Ovary (tissue), 9 donors: Measurements from ENCODE around the gene OR4S2. TPM values are rescaled to one million over a fixed set of nuclear protein-coding genes. Genes with fewer than 3 reads are reported as not detected.

ENCODE experiments used
- DNase-seq, 5 donors: peaks; one replicate each; pipeline ENCODE4 v3.0.0-alpha.2; 2019 to 2020
- H3K27ac ChIP-seq, 2 donors: fragments of 200-600 bp; one replicate each; pipeline versions ENCODE4 v1.5.1 to v1.8.0; 2019 to 2022
- H3K27me3 ChIP-seq: fragments of 200-600 bp; one replicate; pipeline ENCODE4 v1.8.0; 2022
- H3K36me3 ChIP-seq: fragments of 200-600 bp; sonication (generic); one replicate; pipeline ENCODE4 v1.5.1; 2019
- H3K4me1 ChIP-seq: one replicate; pipeline ENCODE4 v1.8.1; 2013; ENCODE audit warnings: mild to moderate bottlenecking, moderate library complexity; ENCODE audit not compliant: insufficient read depth
- H3K4me3 ChIP-seq: fragments of 200-600 bp; sonication (generic); one replicate; pipeline ENCODE4 v1.5.1; 2017
- H3K9me3 ChIP-seq, 2 donors: fragments of 200-600 bp in 1 of 2; sonication (generic) in 1 of 2; one replicate each; pipeline versions ENCODE4 v1.5.1 to v1.8.1; 2013 to 2019; ENCODE audit warnings: mild to moderate bottlenecking in 1 of 2, moderate library complexity in 1 of 2
- CTCF ChIP-seq, 3 donors: fragments of 450-650 bp in 2 of 3; fragments of 200-600 bp in 1 of 3; IDR thresholded peaks; one replicate each; pipeline versions ENCODE4 v1.5.1 to v1.8.0; 2016 to 2022; ENCODE audit warnings: antibody characterized with exemption in 3 of 3, mild to moderate bottlenecking in 1 of 3
- EP300 ChIP-seq: sonication (generic); formaldehyde crosslinking; IDR thresholded peaks from one replicate; pipeline ENCODE4 v1.6.1; 2017; ENCODE audit warnings: antibody characterized with exemption
- POLR2A ChIP-seq: fragments of 450-650 bp; IDR thresholded peaks from one replicate; pipeline ENCODE4 v1.6.1; 2017; ENCODE audit warnings: antibody characterized with exemption, mild to moderate bottlenecking, moderate library complexity
- WGBS, 3 donors: extraction: QIAGEN DNeasy Blood & Tissue Kit in 1 of 3; methylation state at CpG; one replicate each; pipeline versions ENCODE4 v1.1.5 to v1.1.7; 2013 to 2017; 5-methylcytosine and 5-hydroxymethylcytosine counted together
- intact Hi-C, 4 donors: fragments of 100-400 bp; cut with DNase I; formaldehyde crosslinking; loops; one replicate each; pipeline versions ENCODE4 v1.11.0 to v1.15.1; 2022 to 2023
- polyA plus RNA-seq, 2 donors: library from polyadenylated mRNA; stranded (reverse); fragments of 200-250 nt in 1 of 2; fragments of 350-450 nt in 1 of 2; fragmentation: Illumina TruSeq in 1 of 2; extraction: RNeasy Lipid Tissue Mini Kit (QIAGEN cat#74804) in 1 of 2; gene quantifications; one replicate each; pipeline ENCODE4 v1.2.3, GENCODE V29; 2013 to 2014
- total RNA-seq, 7 donors: library from RNA; depleted of rRNA in 2 of 7; stranded (reverse); fragments of >200 nt in 2 of 7; fragmentation: NEBNext Ultra II Directional in 3 of 7; extraction: Animal tissue kit (Norgen Biotek cat#: 25700) in 3 of 7; gene quantifications; one replicate each; pipeline versions ENCODE4 v1.1.0 to v1.2.4, GENCODE V29; 2016 to 2023
- donor health status: DM: no; HTN: no; CAD: no; lungs with moderate emphysema.
- donor health status: DM: no; HTN: no; CAD: no.
- donor health status: Bipolar disorder and iron deficiency.
- donor health status: DM: yes; HTN: yes; CAD: no.
- donor health status: DM: no; HTN: no; CAD: no.
- donor health status: DM: yes; HTN: yes; CAD: no.

Gene OR4S2
- total and polyA plus RNA-seq, 9 donors = not detected

- H3K9me3 ChIP-seq = no peaks in the 10 kb centered on the region
- no peaks in the 10 kb centered on the region for H3K4me1 ChIP-seq
- DNase-seq = no peak
- intact Hi-C loops = no loop called here
- no peaks in the 10 kb centered on the region for H3K36me3 ChIP-seq
- no peak overlapping the region for H3K4me3 ChIP-seq
- 47 to 50% (median 49%) methylated on average over 2 of the region's 2 CpGs for WGBS, 3 donors
- no peak for TF ChIP-seq EP300
- no peak for TF ChIP-seq POLR2A
- no peak for TF ChIP-seq CTCF (IDR thresholded peaks at IDR 0.05)
- no peak overlapping the region for H3K27ac ChIP-seq
- H3K27me3 ChIP-seq = no peaks in the 10 kb centered on the region
These were observed 21.2 kb downstream of the OR4S2 start for GRCh38 chr11:55669376-55669775.

- no peak for DNase-seq
- no peak for TF ChIP-seq POLR2A
- TF ChIP-seq EP300 = no peak
- TF ChIP-seq CTCF (IDR thresholded peaks at IDR 0.05) = no peak
- Histone ChIP-seq H3K27ac (no peak overlapping the region), H3K36me3 (no peaks in the 10 kb centered on the region), H3K4me3 (no peak overlapping the region), H3K9me3 (no peaks in the 10 kb centered on the region), H3K4me1 (no peaks in the 10 kb centered on the region), H3K27me3 (no peaks in the 10 kb centered on the region)
- intact Hi-C loops = no loop called here
- 46 to 68% (median 58%) methylated on average over 5 of the region's 5 CpGs for WGBS, 3 donors
These were observed 25.7 kb downstream of the OR4S2 start for GRCh38 chr11:55673860-55674259.

GRCh38 chr11:55697817-55698216, 49.7 kb downstream of the OR4S2 start:
- DNase-seq = no peak
- H3K36me3 ChIP-seq = no peaks in the 10 kb centered on the region
- no peak overlapping the region for H3K4me3 ChIP-seq
- intact Hi-C loops = no loop called here
- no peaks in the 10 kb centered on the region for H3K27me3 ChIP-seq
- H3K4me1 ChIP-seq = no peaks in the 10 kb centered on the region
- H3K27ac ChIP-seq = no peak overlapping the region
- TF ChIP-seq POLR2A (no peak), EP300 (no peak), CTCF (IDR thresholded peaks at IDR 0.05) (no peak)
- WGBS, 3 donors = 70 to 84% (median 73%) methylated on average over 3 of the region's 3 CpGs
- H3K9me3 ChIP-seq = no peaks in the 10 kb centered on the region

GRCh38 chr11:55701429-55701828, 53.3 kb downstream of the OR4S2 start:
- Histone ChIP-seq H3K27ac (no peak overlapping the region), H3K4me1 (no peaks in the 10 kb centered on the region), H3K27me3 (no peaks in the 10 kb centered on the region), H3K9me3 (no peaks in the 10 kb centered on the region), H3K36me3 (no peaks in the 10 kb centered on the region), H3K4me3 (no peak overlapping the region)
- no peak for TF ChIP-seq CTCF (IDR thresholded peaks at IDR 0.05)
- no peak for TF ChIP-seq POLR2A
- TF ChIP-seq EP300 = no peak
- 77 to 81% (median 77%) methylated on average over 4 of the region's 4 CpGs for WGBS, 3 donors
- no peak for DNase-seq
- intact Hi-C loops = no loop called here

Other genes starting within 250 kb of the OR4S2 start
- not detected for gene OR4C15, start 93.9 kb upstream of the OR4S2 start, total RNA-seq
- gene OR4C15, start 93.9 kb upstream of the OR4S2 start, polyA plus RNA-seq = not detected
- not detected for gene OR4C16, start 76.2 kb upstream of the OR4S2 start, total RNA-seq
- not detected for gene OR4C16, start 76.2 kb upstream of the OR4S2 start, polyA plus RNA-seq
- not detected for gene OR4C11, start 40.7 kb upstream of the OR4S2 start, total RNA-seq
- gene OR4C11, start 40.7 kb upstream of the OR4S2 start, polyA plus RNA-seq = not detected
- not detected for gene OR4P4, start 13.2 kb upstream of the OR4S2 start, total RNA-seq
- not detected for gene OR4P4, start 13.2 kb upstream of the OR4S2 start, polyA plus RNA-seq
- not detected for gene OR4C6, start 13.9 kb downstream of the OR4S2 start, total RNA-seq
- not detected for gene OR4C6, start 13.9 kb downstream of the OR4S2 start, polyA plus RNA-seq
- gene OR5D13, start 125.1 kb downstream of the OR4S2 start, total RNA-seq = not detected
- not detected for gene OR5D13, start 125.1 kb downstream of the OR4S2 start, polyA plus RNA-seq
- gene OR5D14, start 147.2 kb downstream of the OR4S2 start, total RNA-seq = not detected
- gene OR5D14, start 147.2 kb downstream of the OR4S2 start, polyA plus RNA-seq = not detected
- gene OR5L1, start 163.0 kb downstream of the OR4S2 start, total RNA-seq = not detected
- not detected for gene OR5L1, start 163.0 kb downstream of the OR4S2 start, polyA plus RNA-seq
- gene OR5D18, start 171.3 kb downstream of the OR4S2 start, total RNA-seq = not detected
- not detected for gene OR5D18, start 171.3 kb downstream of the OR4S2 start, polyA plus RNA-seq
- gene OR5L2, start 178.9 kb downstream of the OR4S2 start, total RNA-seq = not detected
- not detected for gene OR5L2, start 178.9 kb downstream of the OR4S2 start, polyA plus RNA-seq
- not detected for gene OR5D16, start 190.4 kb downstream of the OR4S2 start, total RNA-seq
- not detected for gene OR5D16, start 190.4 kb downstream of the OR4S2 start, polyA plus RNA-seq
- not detected for gene TRIM51, start 235.0 kb downstream of the OR4S2 start, total RNA-seq
- not detected for gene TRIM51, start 235.0 kb downstream of the OR4S2 start, polyA plus RNA-seq